CD14-positive monocyte (primary cell): ENCODE measurements around the gene GDI2. TPM values are rescaled to one million over a fixed set of nuclear protein-coding genes. Genes with fewer than 3 reads are reported as not detected.

Experiments used
- DNase-seq, 3 donors: peaks; one replicate each; pipeline ENCODE4 v3.0.0-alpha.2; 2011 to 2022
- H2AFZ ChIP-seq: 2 replicates; pipeline ENCODE4 v1.6.0; 2012; ENCODE audit warnings: mild to moderate bottlenecking, low read depth, low read length, inconsistent platforms; ENCODE audit not compliant: insufficient read depth, poor library complexity, severe bottlenecking
- H3K27ac ChIP-seq, 2 donors: 1 replicate in 1 of 2; 2 replicates in 1 of 2; pipeline ENCODE4 v1.5.1; 2012 to 2013; ENCODE audit warnings: low read length in 2 of 2, control low read depth in 1 of 2, inconsistent platforms in 1 of 2, low read depth in 1 of 2, mild to moderate bottlenecking in 1 of 2
- H3K27me3 ChIP-seq, 2 donors: one replicate each; pipeline versions ENCODE4 v1.6.0 to v1.6.1; 2011 to 2013; ENCODE audit warnings: low read length in 2 of 2; ENCODE audit not compliant: control insufficient read depth in 2 of 2, insufficient read depth in 2 of 2
- H3K36me3 ChIP-seq, 2 donors: replicated peaks in 1 of 2; 1 replicate in 1 of 2; 2 replicates in 1 of 2; pipeline versions ENCODE4 v1.5.1 to v1.6.1; 2012 to 2013; ENCODE audit warnings: low read length in 2 of 2, control low read depth in 1 of 2, inconsistent platforms in 1 of 2, mild to moderate bottlenecking in 1 of 2; ENCODE audit not compliant: insufficient read depth in 2 of 2, control insufficient read depth in 1 of 2
- H3K4me1 ChIP-seq, 2 donors: 1 replicate in 1 of 2; 2 replicates in 1 of 2; pipeline versions ENCODE4 v1.5.1 to v1.6.1; 2012 to 2013; ENCODE audit warnings: low read length in 2 of 2, control low read depth in 1 of 2, inconsistent platforms in 1 of 2, mild to moderate bottlenecking in 1 of 2, moderate library complexity in 1 of 2; ENCODE audit not compliant: insufficient read depth in 2 of 2, control insufficient read depth in 1 of 2
- H3K4me2 ChIP-seq: replicated peaks from 2 replicates; pipeline ENCODE3; 2012; ENCODE audit warnings: low read length, moderate library complexity, mild to moderate bottlenecking; ENCODE audit not compliant: poor library complexity, severe bottlenecking; ENCODE audit errors: extremely low read depth
- H3K4me3 ChIP-seq, 3 experiments: fragments of 200-600 bp in 1 of 3; sonication (generic) in 1 of 3; replicated peaks in 1 of 3; 1 replicate in 2 of 3; 2 replicates in 1 of 3; pipeline ENCODE4 v1.5.1; 2011 to 2013; ENCODE audit warnings: low read length in 3 of 3, mild to moderate bottlenecking in 3 of 3, control low read depth in 2 of 3, low read depth in 2 of 3, inconsistent platforms in 1 of 3, moderate library complexity in 1 of 3
- H3K79me2 ChIP-seq: 2 replicates; pipeline ENCODE4 v1.6.0; 2012; ENCODE audit warnings: mild to moderate bottlenecking, control low read depth, inconsistent platforms, low read length, moderate library complexity; ENCODE audit not compliant: insufficient read depth
- H3K9ac ChIP-seq: 2 replicates; pipeline ENCODE4 v1.6.0; 2017; ENCODE audit warnings: low read length, mild to moderate bottlenecking; ENCODE audit not compliant: insufficient read depth, poor library complexity, severe bottlenecking
- H3K9me3 ChIP-seq, 2 donors: replicated peaks in 1 of 2; 1 replicate in 1 of 2; 2 replicates in 1 of 2; pipeline versions ENCODE4 v1.5.1 to v1.6.1; 2012 to 2013; ENCODE audit warnings: low read length in 2 of 2, control low read depth in 1 of 2; ENCODE audit not compliant: control insufficient read depth in 1 of 2, insufficient read depth in 1 of 2
- H4K20me1 ChIP-seq: 2 replicates; pipeline ENCODE4 v1.6.0; 2012; ENCODE audit warnings: mild to moderate bottlenecking, low read length, control low read depth, moderate library complexity; ENCODE audit not compliant: insufficient read depth
- H3K27ac Mint-ChIP-seq, 7 donors: one replicate each; pipeline ENCODE4 v1.8.0; 2020; ENCODE audit warnings: mild to moderate bottlenecking in 7 of 7, mixed read lengths in 7 of 7, moderate library complexity in 6 of 7, inconsistent platforms in 2 of 7
- H3K27me3 Mint-ChIP-seq, 3 donors: one replicate each; pipeline ENCODE4 v1.8.0; 2021 to 2022; ENCODE audit warnings: low read depth in 3 of 3, mild to moderate bottlenecking in 3 of 3, mixed read lengths in 3 of 3, moderate library complexity in 3 of 3, inconsistent platforms in 1 of 3
- H3K36me3 Mint-ChIP-seq, 2 donors: one replicate each; pipeline ENCODE4 v1.8.0; 2020; ENCODE audit warnings: mixed read lengths in 2 of 2, inconsistent platforms in 1 of 2, mild to moderate bottlenecking in 1 of 2
- H3K4me1 Mint-ChIP-seq: one replicate; pipeline ENCODE4 v1.8.0; 2020; ENCODE audit warnings: mild to moderate bottlenecking, mixed read lengths
- H3K4me3 Mint-ChIP-seq, 2 donors: one replicate each; pipeline ENCODE4 v1.8.0; 2020; ENCODE audit warnings: mild to moderate bottlenecking in 2 of 2, mixed read lengths in 2 of 2, moderate library complexity in 1 of 2
- H3K9me3 Mint-ChIP-seq, 7 donors: one replicate each; pipeline ENCODE4 v1.8.0; 2020 to 2022; ENCODE audit warnings: mixed read lengths in 7 of 7, mild to moderate bottlenecking in 6 of 7, moderate library complexity in 6 of 7, inconsistent platforms in 2 of 7
- WGBS: methylation state at CpG from one replicate; pipeline ENCODE4 v1.1.5; 2013; ENCODE audit warnings: missing lambda C conversion rate; ENCODE audit not compliant: insufficient coverage; 5-methylcytosine and 5-hydroxymethylcytosine counted together
- intact Hi-C, 2 donors: fragments of 100-400 bp; cut with micrococcal nuclease; formaldehyde crosslinking; loops; one replicate each; pipeline versions ENCODE4 v1.15.0 to v1.15.1; 2023
- polyA plus RNA-seq, 3 donors: library from polyadenylated mRNA; depleted of rRNA in 1 of 3; unstranded in 2 of 3; stranded (reverse) in 1 of 3; fragments of 300-500 nt in 2 of 3; fragments of >200 nt in 1 of 3; fragmentation: Illumina TruSeq in 2 of 3; gene quantifications; 1 replicate in 2 of 3; 2 replicates in 1 of 3; pipeline ENCODE4 v1.2.3, GENCODE V29; 2012 to 2021
- TF ChIP-seq, protein P1 (sequence below): fragments of 200-600 bp; IDR thresholded peaks from one replicate; pipeline ENCODE4 v1.8.0; 2022; ENCODE audit warnings: antibody characterized with exemption, mild to moderate bottlenecking

Gene GDI2
- polyA plus RNA-seq, 3 donors: 100 to 320 (median 316) TPM

DNA sequence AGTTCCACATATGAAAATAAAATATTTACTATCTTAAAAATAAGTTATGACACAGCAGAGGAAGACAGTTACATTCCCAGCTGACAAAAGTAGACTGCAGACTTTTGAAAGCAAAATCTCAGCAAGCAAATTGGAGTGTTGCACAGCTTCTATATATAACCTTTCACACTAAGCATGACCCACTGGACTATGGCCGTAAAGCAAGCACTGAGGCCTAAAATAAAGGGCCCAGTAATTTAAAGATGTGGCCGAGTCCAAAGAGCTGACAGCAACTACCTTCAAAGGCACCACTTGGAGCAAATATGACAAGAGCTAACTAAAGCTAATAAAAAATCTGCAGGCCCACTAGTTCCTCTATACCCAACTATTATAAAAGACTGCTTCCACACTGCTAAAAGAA lies 6.5 kb downstream of the GDI2 start:
- Mint-ChIP-seq H3K9me3 (no peaks in the 10 kb centered on the region), H3K4me3 (no peak overlapping the region), H3K4me1 (peaks cover 70% of the 10 kb centered on the region), H3K27me3 (peaks cover 0 to 2% (median 0%) of the 10 kb centered on the region in 3 donors), H3K27ac (peak overlapping the region in 2 of 7 donors; percentile 31 to 80), H3K36me3 (peaks cover 0 to 26% of the 10 kb centered on the region in 2 donors)
- Histone ChIP-seq H3K27ac (no peak overlapping the region), H4K20me1 (peaks cover 100% of the 10 kb centered on the region), H3K4me1 (peaks cover 33 to 39% of the 10 kb centered on the region in 2 donors), H3K36me3 (peaks cover 5 to 11% of the 10 kb centered on the region in 2 donors), H2AFZ (no peak overlapping the region), H3K4me2 (no peak overlapping the region), H3K9ac (no peak overlapping the region), H3K9me3 (no peaks in the 10 kb centered on the region), H3K27me3 (no peaks in the 10 kb centered on the region), H3K4me3 (no peak overlapping the region), H3K79me2 (peaks cover 100% of the 10 kb centered on the region)
- DNase-seq: no peak
- intact Hi-C loops: no loop called here
- WGBS: 80% methylated on average over 1 of the region's 2 CpGs
- TF ChIP-seq, protein P1, sequence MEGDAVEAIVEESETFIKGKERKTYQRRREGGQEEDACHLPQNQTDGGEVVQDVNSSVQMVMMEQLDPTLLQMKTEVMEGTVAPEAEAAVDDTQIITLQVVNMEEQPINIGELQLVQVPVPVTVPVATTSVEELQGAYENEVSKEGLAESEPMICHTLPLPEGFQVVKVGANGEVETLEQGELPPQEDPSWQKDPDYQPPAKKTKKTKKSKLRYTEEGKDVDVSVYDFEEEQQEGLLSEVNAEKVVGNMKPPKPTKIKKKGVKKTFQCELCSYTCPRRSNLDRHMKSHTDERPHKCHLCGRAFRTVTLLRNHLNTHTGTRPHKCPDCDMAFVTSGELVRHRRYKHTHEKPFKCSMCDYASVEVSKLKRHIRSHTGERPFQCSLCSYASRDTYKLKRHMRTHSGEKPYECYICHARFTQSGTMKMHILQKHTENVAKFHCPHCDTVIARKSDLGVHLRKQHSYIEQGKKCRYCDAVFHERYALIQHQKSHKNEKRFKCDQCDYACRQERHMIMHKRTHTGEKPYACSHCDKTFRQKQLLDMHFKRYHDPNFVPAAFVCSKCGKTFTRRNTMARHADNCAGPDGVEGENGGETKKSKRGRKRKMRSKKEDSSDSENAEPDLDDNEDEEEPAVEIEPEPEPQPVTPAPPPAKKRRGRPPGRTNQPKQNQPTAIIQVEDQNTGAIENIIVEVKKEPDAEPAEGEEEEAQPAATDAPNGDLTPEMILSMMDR: no peak

DNA sequence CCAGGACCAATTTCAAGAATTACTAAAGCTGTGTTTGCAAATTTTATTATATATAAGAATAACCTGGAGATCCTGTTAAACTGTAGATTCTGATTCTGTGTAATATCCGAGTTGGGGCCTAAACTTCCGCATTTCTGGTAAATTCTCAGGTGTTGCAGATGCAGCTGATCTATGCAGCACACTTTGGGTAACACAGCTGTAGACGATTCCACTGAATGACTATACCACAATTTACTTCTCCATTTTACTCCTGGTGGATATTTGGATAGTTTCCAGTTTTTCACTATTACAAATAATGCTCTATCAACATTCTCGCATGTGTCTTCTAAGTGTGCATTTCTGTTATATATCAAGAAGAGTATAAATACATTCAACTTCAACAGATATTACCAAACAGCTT lies 7.5 kb downstream of the GDI2 start:
- peaks cover 25 to 29% of the 10 kb centered on the region in 2 donors for H3K4me1 ChIP-seq
- H3K27me3 ChIP-seq: no peaks in the 10 kb centered on the region
- TF ChIP-seq, protein P1: no peak
- H3K79me2 ChIP-seq: peaks cover 100% of the 10 kb centered on the region
- H3K27ac ChIP-seq: peak overlapping the region in 1 of 2 donors; percentile 38
- no peak overlapping the region for H2AFZ ChIP-seq
- Mint-ChIP-seq H3K4me1 (peaks cover 59% of the 10 kb centered on the region), H3K27me3 (peaks cover 0 to 2% (median 0%) of the 10 kb centered on the region in 3 donors), H3K4me3 (no peak overlapping the region), H3K27ac (peak overlapping the region in 3 of 7 donors; percentile 22 to 75 (median 26)), H3K9me3 (no peaks in the 10 kb centered on the region), H3K36me3 (peaks cover 0 to 31% of the 10 kb centered on the region in 2 donors)
- intact Hi-C loops: no loop called here
- DNase-seq: peak in 2 of 3 donors; percentile 14 to 30
- no peak overlapping the region for H3K9ac ChIP-seq
- H4K20me1 ChIP-seq: peaks cover 100% of the 10 kb centered on the region
- WGBS: no CpG with 5 or more reads among the region's 4 CpGs
- H3K4me3 ChIP-seq: no peak overlapping the region
- H3K36me3 ChIP-seq: peaks cover 6 to 11% of the 10 kb centered on the region in 2 donors
- no peak overlapping the region for H3K4me2 ChIP-seq
- no peaks in the 10 kb centered on the region for H3K9me3 ChIP-seq
